ENCODE measurements around the gene CDC42BPB. TPM values are rescaled to one million over a fixed set of nuclear protein-coding genes. Genes with fewer than 3 reads are reported as not detected.

Gene CDC42BPB
- total RNA-seq, 1 donor from 2014 or later, result 165 TPM

DNA sequence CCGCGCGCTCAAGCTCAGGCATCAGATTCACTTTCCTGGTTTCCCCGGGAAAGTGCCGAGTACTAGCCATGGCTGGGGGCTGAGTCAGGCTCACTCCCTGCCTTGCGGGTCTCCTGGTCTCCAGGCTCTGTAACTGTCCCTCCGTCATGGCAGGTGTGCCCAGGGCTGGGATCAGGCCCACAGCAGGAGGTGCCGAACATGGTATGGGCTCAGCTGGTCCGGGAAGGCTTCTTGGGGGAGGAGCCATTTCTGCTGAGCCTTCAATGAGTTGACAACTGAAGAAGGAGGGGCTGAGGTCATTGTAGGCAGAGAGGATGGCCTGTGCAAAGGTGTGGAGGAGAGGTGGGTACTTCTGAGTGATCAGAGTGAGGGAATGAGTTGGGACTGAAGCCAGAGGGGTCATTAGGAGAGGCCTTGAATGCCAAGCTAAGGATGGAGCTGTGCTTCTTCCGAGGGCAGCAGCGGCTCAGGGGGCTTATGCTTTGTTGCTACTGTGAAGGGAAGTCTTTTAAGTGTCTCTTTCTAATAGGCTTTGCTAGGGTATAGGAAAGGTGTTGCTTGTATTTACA, 37.9 kb upstream of the CDC42BPB start:
- no peak for DNase-seq (ENCODE audit: low spot score)

DNA sequence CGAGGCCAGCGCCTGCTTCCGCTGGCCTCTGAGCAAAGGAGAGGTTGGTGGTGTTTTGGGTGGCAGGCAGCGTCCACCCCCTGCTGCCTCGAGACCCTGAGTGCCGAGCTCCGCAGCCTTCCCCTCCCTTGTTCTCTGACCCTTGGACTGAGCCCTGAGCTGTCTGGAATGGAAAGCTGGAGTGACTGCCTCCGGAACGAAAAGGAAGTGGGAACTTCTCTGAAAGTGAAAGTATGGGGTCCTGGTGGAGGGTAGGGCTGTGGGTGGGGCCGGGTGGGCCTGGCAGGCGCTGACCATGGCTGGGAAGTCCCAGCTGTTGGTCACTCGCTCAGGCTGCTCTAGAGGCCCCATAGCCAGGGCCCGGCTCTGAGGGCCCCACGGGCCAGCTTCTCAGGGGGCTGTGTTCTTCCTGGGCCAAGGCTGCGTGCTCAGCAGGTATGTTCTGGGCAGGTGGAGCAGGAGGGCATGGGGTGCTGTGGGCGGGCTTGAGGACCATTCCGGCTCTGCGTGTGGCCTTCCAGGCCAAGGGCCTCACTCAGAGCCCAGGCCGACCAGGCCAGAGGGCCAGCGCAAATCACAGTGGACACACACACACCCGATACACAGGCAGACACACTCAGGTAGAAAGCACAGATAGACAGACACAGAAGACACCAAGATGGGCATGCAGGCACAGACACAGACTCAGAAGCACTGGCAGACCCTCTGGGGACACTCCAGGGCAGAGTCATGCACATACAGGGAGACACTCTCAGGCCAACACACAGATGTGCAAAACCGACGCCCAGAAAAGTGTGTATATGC, 37.3 kb upstream of the CDC42BPB start, which contains the start of gene EXOC3L4:
TSS of gene EXOC3L4 (plus strand) at position 320 of the 804 bp plus-strand sequence. CDS start 5,495 bp downstream, outside the sequence.
- no peak for DNase-seq (ENCODE audit: low spot score)

DNA sequence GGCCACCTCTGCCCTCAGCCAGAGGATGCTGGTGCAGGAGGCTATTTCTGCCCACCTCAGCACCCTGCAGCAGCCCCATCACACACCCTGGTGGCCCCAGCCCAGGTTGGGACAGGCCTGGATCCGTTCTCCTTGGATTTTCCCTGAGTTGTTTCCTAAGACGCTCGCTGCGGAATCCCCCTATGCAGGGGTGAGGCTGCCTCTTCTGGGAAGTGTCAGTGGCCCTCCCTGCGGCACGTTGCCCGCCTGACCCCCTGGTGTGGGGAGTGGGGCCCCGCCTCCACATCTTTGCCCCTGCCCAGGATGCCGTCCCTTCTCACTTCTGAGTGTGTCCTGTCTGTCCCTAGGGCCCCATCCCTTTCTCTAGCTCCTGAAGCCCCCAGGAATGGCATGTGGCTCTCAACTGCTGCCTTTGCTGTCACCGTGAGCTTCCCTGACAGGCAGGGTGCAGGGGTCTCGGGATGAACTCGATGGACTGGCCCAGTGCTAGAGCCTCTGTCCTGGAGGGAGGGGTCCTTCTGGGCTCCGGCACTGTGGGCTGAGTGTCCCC, 36.6 kb upstream of the CDC42BPB start:
- DNase-seq (ENCODE audit: low spot score), result no peak

DNA sequence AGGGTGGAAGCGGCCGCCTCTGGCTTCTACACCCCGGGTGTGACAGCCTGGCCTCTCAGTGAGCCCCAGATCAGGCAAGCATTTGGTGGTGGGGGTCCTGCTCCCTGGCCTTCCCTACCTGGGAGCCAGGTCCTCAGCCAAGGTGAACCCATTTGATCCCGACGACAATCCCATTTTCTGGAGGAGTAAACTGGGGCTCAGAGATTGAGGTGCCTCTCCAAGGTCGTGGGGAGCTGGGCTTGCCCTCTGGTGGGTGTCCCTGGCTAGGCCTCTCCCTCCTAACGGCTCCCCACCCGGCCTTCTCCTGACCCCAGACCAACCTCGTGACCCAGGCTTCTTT, 34.5 kb upstream of the CDC42BPB start:
- no peak for DNase-seq (ENCODE audit: low spot score)

DNA sequence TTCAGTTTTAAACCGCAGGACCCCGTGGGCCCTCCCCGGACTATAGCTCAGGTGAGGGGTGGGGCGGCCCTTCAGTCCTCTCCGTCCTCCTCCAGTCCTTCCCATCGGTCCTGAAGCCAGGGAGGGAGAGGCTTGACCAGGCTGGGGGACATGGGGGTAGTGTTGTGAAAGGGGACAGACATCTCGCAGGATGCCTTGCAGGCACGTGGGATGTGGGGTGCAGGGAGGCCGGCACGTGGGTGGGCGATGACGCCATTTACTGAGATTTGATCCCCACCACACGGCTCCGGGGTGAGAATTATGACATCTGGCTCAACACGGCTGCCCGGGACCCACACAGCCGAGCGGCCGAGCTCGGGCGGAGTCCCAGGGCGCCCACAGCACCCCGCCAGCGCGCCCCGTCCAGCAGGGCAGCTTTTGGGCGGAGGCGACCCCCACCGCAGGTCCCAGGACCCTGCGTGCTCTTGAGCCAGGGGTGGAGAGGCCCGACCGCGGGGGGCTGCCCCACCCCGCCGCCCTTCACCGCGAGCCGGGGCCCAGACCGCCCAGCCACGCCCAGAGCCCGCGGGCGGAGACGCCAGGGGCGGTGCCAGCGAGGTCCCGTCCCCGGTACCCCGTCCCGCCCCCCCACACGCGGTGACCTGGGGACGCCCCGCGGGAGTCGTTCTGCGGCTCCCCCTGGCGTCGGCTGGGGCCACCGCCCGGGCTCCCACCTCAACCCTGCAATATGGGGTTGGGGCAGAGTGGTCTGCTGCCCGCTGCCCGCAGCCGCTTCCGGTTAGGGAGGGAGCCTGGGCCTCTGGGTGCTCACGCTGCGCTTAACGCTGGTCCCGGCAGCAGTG, 33.9 kb upstream of the CDC42BPB start:
- peak; percentile 56 for DNase-seq (ENCODE audit: low spot score)

DNA sequence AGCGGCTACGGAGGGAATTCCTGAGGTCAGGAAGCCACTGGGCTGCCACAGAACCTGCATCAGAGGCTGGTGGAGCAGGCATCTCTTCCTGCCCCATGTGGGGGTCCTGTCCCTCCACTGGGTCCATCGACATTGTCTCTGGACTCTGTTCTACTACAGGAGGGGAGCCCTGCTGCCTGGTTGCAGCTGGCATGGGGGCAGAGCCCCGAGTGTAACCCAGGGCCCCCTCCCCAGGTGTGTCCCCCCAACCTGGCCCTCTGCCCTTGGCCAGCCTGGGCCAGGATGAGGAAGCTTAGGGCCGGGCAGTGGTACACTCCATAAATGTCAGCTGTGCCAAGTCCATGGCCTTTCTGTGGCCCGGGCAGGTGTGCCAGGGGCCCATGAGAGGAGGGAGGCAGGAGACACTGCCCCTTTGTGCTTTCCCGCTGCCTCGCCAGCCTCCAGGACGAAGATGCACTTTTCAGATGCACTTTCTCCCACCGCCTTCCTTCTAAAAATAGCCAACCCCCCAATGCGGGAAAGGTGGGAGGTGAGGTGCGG, 33.2 kb upstream of the CDC42BPB start:
- no peak for DNase-seq (ENCODE audit: low spot score)

DNA sequence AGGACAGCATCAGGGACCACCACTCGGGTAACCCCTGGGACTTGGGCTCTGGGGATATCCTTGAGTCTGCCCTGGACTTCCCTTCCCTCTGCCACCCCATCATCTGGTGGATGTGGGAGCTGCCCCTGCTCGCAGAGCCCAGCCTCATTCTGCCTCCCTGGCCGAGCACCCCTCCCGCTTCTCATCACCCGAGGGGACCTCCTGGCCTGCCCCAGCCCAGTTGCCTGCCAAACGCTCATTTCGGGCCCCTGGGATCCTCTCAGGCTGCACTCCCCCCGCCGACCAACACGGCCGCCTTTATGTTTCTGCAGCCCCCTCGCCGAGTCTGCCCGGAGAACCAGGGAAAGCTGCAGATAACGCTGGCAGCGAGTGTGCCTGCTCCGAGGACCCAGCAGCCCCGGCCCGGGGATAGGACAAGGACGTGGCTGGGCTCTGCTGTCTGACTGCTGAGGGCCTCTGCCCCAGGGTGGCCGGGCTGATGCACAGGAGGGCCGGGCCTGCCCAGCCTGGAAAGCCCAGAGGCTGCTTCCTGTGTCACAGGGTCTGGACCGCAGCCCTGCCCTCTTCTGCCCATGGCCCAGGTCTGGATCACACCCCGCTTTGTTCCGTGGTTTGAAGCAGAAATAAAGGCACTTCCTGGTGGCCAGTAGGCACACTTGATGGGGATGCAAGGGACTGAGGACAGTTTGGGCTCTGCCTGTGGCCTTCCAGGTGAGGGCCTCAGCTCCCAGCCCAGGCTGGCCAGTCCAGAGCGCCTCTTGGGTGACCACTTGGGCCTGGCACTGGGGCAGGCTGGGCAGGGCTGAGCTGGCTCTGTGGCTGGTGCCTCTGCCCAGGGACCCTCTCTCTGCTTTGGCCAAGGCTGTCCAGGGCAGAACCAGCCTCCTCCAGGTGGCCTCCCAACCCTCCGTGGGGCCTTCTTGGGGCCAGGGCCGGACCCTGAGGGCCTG, 32.3 kb upstream of the CDC42BPB start:
- DNase-seq (ENCODE audit: low spot score), result no peak

DNA sequence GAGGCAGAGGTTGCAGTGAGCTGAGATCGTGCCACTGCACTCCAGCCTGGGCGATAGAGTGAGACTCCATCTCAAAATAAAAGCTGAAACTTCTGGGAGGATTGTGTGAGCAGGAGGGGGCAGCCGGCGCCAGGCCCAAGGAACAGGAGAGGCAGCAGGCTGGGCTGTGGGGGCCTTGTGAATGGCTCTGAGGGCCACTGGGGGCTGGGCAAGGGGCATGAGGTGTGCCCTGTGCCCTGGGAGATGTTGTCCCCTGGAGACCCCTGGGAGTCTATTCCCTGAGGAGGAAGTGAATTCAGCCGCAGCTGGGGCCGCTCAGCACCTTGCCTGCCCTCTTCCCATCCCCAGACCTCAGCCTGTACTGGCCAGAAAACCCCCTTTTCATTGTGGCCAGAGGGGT, 31.6 kb upstream of the CDC42BPB start:
- DNase-seq (ENCODE audit: low spot score), result no peak

DNA sequence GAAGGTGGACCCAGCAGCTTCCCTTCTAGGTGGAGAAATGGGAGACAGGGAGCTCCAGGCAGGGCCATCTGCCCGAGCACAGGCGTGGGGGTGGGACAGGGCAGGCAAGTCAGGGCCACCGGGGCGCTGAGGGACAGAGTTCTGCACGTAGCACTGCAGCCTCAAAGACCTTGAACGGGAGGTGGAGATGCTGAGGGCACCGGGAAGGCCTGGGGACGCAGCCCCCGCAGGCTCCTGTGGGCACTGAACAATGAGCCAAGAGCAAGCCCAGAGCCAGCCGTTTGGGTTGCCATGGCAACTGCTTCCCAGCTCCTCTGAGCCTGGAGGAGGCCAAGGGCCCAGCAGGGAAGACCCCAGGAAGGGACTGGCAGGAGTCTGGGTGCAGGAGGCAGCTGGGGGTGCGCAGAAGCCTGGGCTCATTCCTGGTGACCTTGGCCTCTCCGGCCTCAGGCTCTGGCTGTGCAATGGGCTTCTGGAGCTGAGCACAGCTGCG, 30.0 kb upstream of the CDC42BPB start:
- DNase-seq (ENCODE audit: low spot score), result no peak

DNA sequence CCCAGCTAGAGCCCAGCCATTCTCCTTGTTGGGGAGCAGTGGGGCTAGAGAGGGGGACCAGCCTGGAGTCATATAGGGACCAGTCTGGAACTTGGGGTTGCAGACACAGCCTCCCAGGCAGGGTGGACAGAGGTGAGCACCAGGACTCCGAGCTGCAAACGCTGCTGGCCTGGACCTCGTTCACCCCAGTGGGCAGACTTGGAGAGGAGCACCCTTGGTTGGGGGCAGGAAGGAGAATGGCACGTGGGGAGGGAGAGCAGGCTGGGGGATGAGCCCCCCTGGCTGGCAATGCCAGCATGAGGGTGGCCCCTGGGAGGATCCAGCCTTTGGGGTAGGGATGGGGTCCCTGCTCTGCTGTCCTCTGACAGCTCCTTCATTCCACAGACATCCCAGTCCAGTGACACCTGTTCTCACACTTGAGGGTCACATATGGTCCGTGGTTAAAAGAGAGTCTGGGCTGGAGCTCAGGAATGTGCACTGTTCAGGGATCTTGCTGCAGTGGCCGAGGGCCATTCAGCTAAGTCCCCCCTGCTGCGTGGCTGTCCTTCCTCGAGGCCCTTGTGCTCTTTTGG, 29.5 kb upstream of the CDC42BPB start:
- no peak for DNase-seq (ENCODE audit: low spot score)

DNA sequence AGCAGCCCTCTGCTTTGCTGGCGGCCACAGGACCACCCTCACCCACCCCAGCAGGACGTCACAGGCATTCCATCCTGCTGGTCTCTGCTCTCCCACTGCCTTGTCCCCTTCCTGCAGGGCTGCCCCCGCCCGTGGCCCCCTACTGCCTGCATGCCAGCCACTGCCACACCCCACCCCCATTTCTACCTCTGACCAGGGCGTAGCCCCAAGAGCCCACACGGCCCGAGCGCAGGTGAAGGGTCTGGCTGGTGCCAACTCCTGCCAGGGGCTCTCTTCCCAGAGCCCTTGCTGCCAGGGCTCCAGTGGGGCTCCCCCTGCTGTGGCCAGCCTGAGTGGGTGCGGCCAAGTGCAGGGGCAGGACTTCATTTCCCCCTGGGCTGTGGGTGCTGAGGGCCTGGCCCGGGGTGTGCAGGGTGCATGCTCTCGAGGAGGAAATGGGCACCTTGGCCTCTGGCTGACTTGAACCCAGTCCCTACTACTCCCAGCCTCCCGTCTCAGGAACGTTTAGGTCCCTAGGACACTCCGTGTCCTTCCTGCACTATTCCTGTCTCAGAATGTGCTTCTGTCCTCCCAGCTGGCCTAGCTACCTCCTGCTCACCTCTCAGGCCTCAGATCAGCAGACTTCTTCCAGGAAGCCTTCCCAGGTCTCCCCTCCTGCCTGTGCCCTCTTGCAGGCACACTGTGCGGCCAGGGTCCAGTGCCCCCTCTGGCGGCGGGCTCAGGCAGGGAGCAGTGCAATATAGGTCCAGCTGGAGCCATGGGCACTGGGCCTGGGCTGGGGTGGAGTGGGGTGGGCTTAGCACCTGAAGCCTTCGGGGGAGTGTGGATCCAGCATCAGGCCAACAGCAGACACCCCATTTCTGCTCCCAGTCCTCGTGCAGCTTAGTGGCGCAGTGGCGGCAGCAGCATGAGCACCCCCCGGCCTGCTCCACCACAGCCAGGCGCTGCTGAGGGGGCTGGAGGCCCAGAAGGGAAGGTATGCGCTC, 28.1 kb upstream of the CDC42BPB start:
- DNase-seq (ENCODE audit: low spot score), result no peak

DNA sequence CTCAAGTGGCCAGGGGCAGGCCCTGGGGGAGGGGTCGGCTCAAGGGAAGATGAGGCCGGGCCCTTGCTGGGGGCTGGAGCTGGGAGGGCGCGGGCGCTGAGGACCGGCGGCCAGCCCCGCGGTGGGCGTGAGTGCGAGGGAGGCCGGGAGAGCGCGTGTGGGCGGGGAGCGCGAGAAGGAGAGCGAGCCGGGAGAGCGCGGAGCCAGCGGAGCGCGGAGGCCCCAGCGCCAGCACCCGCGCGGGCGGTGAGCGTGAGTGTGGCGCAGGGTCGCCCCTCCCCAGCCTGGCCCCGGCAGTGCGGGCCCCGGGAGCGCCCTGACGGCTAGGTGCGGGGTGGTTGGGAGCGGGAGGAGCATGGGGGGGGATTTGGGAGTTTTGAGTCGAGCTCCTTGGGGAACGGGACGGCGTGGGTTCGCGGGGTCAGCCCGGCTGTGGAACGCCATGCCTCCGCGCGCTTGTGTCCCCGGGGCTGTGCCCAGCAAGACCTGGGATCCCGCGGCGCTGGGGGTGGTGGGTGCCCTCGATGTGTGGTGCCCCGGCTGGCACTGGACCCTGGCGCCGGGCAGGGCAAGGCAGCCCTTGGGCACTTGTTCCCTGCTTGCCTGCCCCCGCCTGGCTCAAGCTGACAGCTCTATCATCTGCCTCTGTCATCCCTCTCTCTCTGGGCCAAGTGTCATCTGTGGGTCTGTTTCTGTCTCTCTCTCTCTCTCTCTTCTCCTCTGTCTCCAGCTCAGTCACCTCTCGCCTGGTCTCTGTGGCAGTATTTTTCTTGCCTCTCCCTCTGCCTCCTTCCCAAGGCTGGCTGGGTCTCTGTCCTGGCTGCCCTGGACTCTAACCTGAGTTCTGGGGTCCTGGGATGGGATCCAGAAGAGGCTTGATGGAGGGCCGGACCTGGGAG, 26.9 kb upstream of the CDC42BPB start, which contains the start of gene LBHD2:
TSS of gene LBHD2 (plus strand) at position 190 of the 899 bp plus-strand sequence. CDS start 1,803 bp downstream, outside the sequence.
- DNase-seq (ENCODE audit: low spot score), result no peak

DNA sequence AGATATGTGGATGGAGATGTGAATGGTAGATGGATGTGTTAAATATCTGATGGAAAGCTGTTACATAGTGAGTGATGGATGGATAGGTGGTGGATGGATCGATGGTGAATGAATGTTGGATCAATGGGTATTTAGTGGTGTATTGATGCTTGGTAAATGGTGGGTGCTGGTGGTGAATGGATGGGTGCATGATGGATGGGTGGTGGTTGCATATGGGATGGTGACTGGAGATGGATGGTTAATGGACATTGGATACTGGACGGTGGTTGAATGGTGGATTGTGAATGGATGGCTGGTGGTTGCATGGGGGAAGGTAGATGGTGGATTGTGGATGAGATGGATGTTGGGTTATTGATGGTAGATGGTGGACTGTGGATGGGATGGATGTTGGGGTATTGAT, 24.6 kb upstream of the CDC42BPB start:
- no peak for DNase-seq (ENCODE audit: low spot score)

DNA sequence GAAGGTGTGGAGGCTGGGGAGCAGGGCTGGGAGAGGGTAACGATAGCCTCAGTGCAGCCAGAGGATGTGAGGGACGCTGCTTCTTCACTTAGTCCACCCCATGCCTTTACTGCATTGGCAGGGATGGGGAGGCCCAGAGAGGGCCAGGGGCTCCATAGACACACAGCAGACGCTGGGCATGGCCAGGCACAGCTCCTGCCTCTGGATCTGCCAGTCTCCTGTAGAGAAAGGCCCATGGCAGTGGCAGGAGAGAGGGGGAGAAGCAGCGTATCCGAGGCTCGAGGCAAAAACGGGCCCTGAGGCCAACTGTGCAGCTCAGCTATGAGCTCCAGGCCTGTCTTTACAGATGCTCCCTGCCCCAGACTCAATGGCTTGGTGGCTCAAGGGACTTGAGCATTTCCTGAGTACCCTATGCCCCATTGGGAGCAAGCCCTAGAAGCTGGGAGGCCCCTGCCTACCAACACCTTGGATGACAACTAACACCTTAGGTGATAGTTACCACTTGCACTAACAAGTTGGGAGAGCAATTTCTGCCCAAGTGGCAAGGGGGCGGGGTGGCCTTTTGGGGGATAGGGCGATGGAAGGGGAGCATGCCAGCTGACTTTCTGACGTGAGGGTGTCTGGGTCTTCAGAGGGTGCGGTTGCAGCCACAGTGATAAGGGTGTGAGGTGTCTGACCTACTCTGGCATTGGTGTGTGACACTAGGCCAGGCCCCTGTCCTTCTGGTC, 21.7 kb upstream of the CDC42BPB start:
- no peak for DNase-seq (ENCODE audit: low spot score)

DNA sequence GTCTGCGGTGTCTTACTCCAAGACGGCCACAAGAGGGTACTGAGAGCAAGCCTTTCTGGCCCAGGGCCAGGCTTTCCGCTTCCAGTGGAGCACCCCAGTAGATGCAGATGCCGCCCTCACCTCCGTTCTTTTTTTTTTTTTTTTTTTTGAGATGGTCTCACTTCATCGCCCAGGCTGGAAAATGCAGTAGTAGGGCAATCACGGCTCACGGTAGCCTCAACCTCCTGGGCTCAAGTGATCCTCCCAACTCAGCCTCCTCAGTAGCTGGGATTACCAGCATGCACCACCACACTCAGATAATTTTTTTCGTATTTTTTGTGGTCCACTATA, 21.0 kb upstream of the CDC42BPB start:
- DNase-seq (ENCODE audit: low spot score), result peak; percentile 83

DNA sequence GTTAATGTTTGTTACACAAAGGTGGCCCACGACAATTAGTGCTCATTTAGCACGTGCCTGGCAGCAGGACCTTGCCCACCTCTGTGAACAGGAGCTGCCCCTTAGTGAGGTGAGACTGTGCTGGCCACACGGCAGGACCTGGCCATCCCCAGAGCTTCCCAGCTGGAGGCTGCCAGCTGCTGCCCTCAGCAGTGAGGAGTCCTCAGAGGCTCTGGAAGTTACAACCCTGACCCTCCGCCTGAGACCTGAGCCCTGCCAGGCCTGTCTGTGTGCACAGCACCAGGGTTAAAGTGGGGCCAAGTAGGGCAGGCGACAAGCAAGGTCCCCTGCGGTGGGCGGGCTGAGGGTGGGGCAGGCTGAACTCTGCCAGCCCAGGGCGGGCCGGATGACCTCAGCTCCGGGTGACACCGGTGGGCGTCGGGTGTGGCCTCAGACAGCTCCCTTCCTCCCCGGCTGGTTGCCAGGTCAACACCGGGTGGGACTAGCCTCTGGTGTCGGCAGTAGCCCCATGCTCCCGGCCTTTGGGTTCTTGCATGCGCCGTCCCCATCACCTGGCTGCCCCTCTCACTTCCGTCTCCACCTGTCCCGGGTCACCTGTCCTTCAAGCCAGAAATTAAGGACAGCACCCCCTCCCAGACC, 17.5 kb upstream of the CDC42BPB start:
- peak; percentile 56 for DNase-seq (ENCODE audit: low spot score)
